G401 (cell line): ENCODE results near the gene ROBO2. TPM values are rescaled to one million over a fixed set of nuclear protein-coding genes. Genes with fewer than 3 reads are reported as not detected.
A peak's percentile ranks its signal among the peaks of the same experiment; 100 is the strongest.

ENCODE experiments used
- DNase-seq: peaks from one replicate; pipeline ENCODE4 v3.0.0-alpha.2; 2015; ENCODE audit warnings: low spot score
- in situ Hi-C: cut with HindIII; loops from 2 replicates; pipeline ENCODE4 v1.10.0; 2016; ENCODE audit warnings: low sequenced_read_pairs, mixed read lengths
- total RNA-seq: library from RNA; depleted of rRNA; stranded (reverse); fragments of >200 nt; shearing (Covaris generic); gene quantifications from 2 replicates; pipeline ENCODE4 v1.2.3, GENCODE V29; 2014

Gene ROBO2
- total RNA-seq, 1 experiment from 2014 or later, result not detected

- in situ Hi-C loops, result no loop called here
- DNase-seq, result no peak
Observed at GRCh38 chr3:77427528-77427927, 387.6 kb downstream of the ROBO2 start.

- no peak for DNase-seq
- in situ Hi-C loops, result no loop called here
Observed at GRCh38 chr3:77436908-77437307, 397.0 kb downstream of the ROBO2 start.

GRCh38 chr3:77446084-77446483 lies 406.2 kb downstream of the ROBO2 start:
- in situ Hi-C loops, result no loop called here
- DNase-seq, result no peak

- in situ Hi-C loops, result no loop called here
- DNase-seq, result no peak
Observed at GRCh38 chr3:77446761-77447160, 406.9 kb downstream of the ROBO2 start.

GRCh38 chr3:77449459-77450350 lies 409.8 kb downstream of the ROBO2 start:
- DNase-seq, result peak; percentile 29
- in situ Hi-C loops, result no loop called here

- DNase-seq, result no peak
- in situ Hi-C loops, result no loop called here
Observed at GRCh38 chr3:77456431-77456830, 416.5 kb downstream of the ROBO2 start.

- in situ Hi-C loops, result no loop called here
- peak; percentile 40 for DNase-seq
Observed at GRCh38 chr3:77456906-77457305, 417.0 kb downstream of the ROBO2 start.

GRCh38 chr3:77459926-77460325 lies 420.0 kb downstream of the ROBO2 start:
- no peak for DNase-seq
- in situ Hi-C loops, result no loop called here

GRCh38 chr3:77460326-77460725 lies 420.4 kb downstream of the ROBO2 start:
- DNase-seq, result no peak
- in situ Hi-C loops, result no loop called here

- in situ Hi-C loops, result no loop called here
- DNase-seq, result no peak
Observed at GRCh38 chr3:77462951-77463350, 423.1 kb downstream of the ROBO2 start.

GRCh38 chr3:77464111-77464688 lies 424.3 kb downstream of the ROBO2 start:
- DNase-seq, result peak; percentile 75
- in situ Hi-C loops, result no loop called here

- in situ Hi-C loops, result no loop called here
- no peak for DNase-seq
Observed at GRCh38 chr3:77466562-77467115, 426.7 kb downstream of the ROBO2 start.

- peak; percentile 86 for DNase-seq
- in situ Hi-C loops, result no loop called here
Observed at GRCh38 chr3:77467702-77468625, 428.1 kb downstream of the ROBO2 start.

GRCh38 chr3:77468626-77469020 lies 428.7 kb downstream of the ROBO2 start:
- in situ Hi-C loops, result no loop called here
- DNase-seq, result no peak

- in situ Hi-C loops, result no loop called here
- DNase-seq, result no peak
Observed at GRCh38 chr3:77475507-77475906, 435.6 kb downstream of the ROBO2 start.

GRCh38 chr3:77479021-77479420 lies 439.1 kb downstream of the ROBO2 start:
- in situ Hi-C loops, result no loop called here

GRCh38 chr3:77489216-77489615 lies 449.3 kb downstream of the ROBO2 start:
- no peak for DNase-seq

More at GRCh38 chr3:77479021-77479420, 439.1 kb downstream of the ROBO2 start:
- DNase-seq, result no peak

GRCh38 chr3:77491961-77492360 lies 452.1 kb downstream of the ROBO2 start:
- in situ Hi-C loops, result no loop called here
- DNase-seq, result peak; percentile 69

More at GRCh38 chr3:77489216-77489615, 449.3 kb downstream of the ROBO2 start:
- in situ Hi-C loops, result no loop called here

- peak; percentile 97 for DNase-seq
- in situ Hi-C loops, result no loop called here
Observed at GRCh38 chr3:77500721-77501120, 460.8 kb downstream of the ROBO2 start.
